Hippocampal formation (tissue), 2 donors: Measurements from ENCODE around the gene GPR162.
"Not testable (repeated sequence)": the region's sequence is repeated elsewhere in the genome, so short reads cannot be mapped to it uniquely, and the experiment has no call there.

ENCODE experiments used
- DNase-seq, 2 donors: peaks; one replicate each; lab custom pipeline; 2025; lab: John Stamatoyannopoulos, UW

The GPR162 gene

GRCh38 chr12:6855322-6855721 lies 33.7 kb downstream of the GPR162 start:
- DNase-seq = no peak

GRCh38 chr12:6858799-6859198 lies 37.2 kb downstream of the GPR162 start:
- DNase-seq = no peak

- no peak for DNase-seq
Observed at GRCh38 chr12:6860116-6860515, 38.5 kb downstream of the GPR162 start.

GRCh38 chr12:6860942-6861341 lies 39.3 kb downstream of the GPR162 start:
- no peak for DNase-seq

- no peak for DNase-seq
Observed at GRCh38 chr12:6861391-6861790, 39.8 kb downstream of the GPR162 start.

- DNase-seq = no peak
Observed at GRCh38 chr12:6863033-6863432, 41.4 kb downstream of the GPR162 start.

GRCh38 chr12:6863586-6864321 lies 42.1 kb downstream of the GPR162 start:
- no peak for DNase-seq

GRCh38 chr12:6865307-6865706 lies 43.7 kb downstream of the GPR162 start:
- not testable (repeated sequence) for DNase-seq

GRCh38 chr12:6866163-6866919 lies 44.7 kb downstream of the GPR162 start:
- no peak for DNase-seq

- peak in 1 of 2 donors; percentile 56 for DNase-seq
Observed at GRCh38 chr12:6866920-6867412, 45.3 kb downstream of the GPR162 start.

- peak; percentile 80 to 82 for DNase-seq
Observed at GRCh38 chr12:6867413-6868210, 46.0 kb downstream of the GPR162 start, which contains the start of gene TPI1. Gene TPI1 (plus strand): TSS chr12:6867531. CDS start chr12:6867567, 36 bp downstream.

- DNase-seq = no peak
Observed at GRCh38 chr12:6868211-6869048, 46.8 kb downstream of the GPR162 start.

- DNase-seq = peak; percentile 45 to 65
Observed at GRCh38 chr12:6869049-6870021, 47.7 kb downstream of the GPR162 start.

GRCh38 chr12:6870304-6870703 lies 48.7 kb downstream of the GPR162 start:
- not testable (repeated sequence) for DNase-seq

- DNase-seq = no peak
Observed at GRCh38 chr12:6871052-6871957, 49.7 kb downstream of the GPR162 start.

- peak; percentile 65 to 70 for DNase-seq
Observed at GRCh38 chr12:6872073-6873048, 50.7 kb downstream of the GPR162 start.
